Smooth muscle cell of the pulmonary artery (primary cell): ENCODE data around the gene PLAA. TPM values are rescaled to one million over a fixed set of nuclear protein-coding genes. Genes with fewer than 3 reads are reported as not detected.

Source experiments
- total RNA-seq: library from RNA; depleted of rRNA; stranded (reverse); fragments of >200 nt; gene quantifications from 2 replicates; pipeline ENCODE4 v1.2.3, GENCODE V29; 2014

Gene PLAA
- 45.4 and 47.8 TPM in 2 replicates for total RNA-seq

DNA sequence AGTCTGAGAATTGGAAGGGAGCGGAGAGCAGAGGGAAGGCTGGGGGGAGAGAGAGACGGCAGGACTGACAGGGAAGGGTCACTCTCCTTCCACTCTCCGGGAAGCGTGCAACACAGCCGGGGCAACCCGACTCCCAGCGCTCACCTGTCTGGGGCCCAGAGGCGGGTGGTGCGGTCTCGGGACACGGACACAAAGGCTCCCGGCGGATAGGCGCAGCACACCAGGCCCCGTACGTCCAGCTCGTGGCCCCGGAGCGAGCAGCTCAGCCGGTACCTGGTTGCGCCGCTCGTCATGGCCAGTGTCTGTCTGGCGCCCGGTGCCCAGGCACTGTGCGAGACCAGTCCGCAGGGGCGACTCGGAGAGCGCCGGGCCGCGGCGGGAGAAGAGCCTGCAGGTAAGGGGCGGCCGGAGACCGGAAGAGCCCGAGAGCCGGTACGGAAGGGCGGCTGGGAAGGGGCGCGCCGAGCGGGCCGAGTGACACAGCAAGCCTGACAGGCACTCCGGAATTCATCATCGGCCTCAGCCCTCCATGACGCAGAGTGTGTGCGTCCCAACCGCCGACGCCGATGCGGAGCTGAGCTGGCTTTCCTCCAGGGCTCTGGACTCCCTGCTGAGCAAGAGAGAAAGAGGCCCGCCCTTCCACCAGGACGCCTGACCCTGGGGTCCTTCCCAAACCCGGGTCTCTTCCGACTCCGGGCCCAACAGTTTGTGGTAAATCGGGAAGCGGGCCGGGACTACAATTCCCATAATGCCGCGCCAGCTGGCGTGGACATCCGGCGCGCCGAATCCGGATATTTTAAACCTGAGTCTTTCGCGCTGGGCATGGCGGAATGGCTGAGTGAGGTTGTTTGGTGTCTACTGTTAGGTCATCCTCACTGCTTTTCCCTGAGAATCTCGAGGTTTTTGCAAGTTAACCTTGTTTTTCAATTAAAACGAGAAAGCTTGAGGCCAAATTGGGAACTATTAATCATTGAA lies at the start of gene PLAA:
PLAA (minus strand) TSS at position 490 of the 975 bp plus-strand sequence; CDS start at position 293, 197 bp downstream.

DNA sequence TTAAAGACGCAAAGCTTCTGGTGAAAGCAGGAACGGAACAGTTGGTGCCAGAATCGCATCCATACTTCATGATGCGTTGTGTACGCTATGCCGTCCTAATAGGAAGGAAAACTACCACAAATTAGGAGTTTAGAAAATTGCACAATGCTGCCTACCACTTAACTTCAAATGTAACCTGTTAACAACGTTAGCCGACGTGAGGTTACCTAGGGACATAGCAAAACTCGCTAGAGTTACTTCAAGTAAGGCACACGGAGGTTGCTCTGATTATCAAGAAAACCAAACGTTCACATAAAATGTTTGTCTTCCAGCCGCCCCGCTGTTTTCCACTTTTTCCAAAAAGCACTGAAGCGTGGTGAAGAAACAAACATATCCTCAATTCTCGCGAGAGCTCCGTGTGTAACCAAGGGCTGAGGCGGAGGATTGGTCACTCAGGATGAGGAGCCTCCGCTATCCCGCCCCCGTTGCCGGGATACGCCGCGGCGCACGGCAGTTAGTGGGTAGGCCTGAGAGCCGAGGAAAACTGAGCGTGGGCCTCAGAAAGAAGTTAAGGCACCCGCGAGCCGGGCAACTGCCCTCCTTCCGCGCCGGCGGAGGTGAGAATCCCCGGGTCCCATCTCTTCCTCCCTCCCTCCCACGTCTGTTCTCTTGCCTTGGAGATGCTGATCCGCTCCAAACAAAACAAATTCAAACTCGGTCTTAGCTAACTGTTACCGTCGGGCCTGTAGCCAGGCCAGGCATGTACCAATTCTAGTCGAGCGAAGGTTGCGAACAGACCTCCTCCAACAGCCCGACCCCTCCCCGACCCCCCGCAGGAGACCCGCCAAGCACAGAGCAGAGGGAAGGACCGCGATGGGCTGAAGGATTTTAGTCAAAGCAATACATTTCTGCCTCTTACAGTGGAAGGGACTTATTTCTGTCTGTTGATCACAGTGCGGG lies 9.1 kb upstream of the PLAA start, which contains the start of gene IFT74:
IFT74 (plus strand) TSS at position 492 of the 939 bp plus-strand sequence. CDS start 5,556 bp downstream, outside the sequence.

DNA sequence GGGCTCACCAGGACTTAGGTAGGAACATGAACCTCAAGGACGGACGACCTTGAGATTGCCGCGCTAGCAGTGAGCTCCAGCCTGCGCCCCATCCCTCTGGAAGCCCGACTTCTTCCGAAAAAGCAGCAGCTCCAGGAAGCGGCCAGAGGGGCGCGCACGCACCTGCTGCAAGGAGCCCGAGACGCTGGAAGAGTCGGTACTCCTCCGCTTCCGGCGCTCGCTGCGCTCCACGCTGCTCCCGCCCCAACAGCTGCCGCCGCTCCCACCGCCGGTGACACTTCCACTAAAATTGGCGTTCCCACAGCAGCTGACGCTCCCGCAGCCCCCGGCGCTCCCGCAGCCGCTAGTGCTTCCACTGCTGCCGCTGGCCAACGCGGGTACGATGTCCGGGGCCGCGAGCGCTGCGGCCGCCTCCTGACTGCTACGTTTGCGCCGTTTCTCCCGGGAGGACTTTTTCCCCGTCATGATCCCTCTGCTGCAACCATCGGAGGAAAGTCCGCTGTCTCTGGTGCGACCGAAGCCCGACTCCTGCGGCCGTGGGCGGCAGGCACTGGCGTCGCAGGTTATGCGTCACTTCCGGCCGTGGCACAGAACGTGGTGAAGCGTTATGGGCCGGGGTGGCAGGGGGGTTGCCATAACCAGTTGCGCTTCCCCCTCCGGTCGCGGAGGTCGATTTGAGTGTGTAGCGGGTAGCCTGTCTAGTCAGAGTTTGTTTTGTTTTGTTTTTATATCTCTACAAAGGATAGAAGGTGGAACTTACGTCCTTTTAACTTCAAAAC lies 54.6 kb downstream of the PLAA start, which contains the start of gene CAAP1:
CAAP1 (minus strand) TSS at position 552 of the 779 bp plus-strand sequence; CDS start at position 465, 87 bp downstream.

Other genes with a start within 250 kb of the PLAA start
- gene CAAP1, start 54.4 kb downstream of the PLAA start, total RNA-seq, result 16.9 and 17.4 TPM in 2 replicates
- 9.4 and 12.1 TPM in 2 replicates for gene IFT74, start 9.2 kb upstream of the PLAA start, total RNA-seq
- gene LRRC19, start 58.4 kb upstream of the PLAA start, total RNA-seq, result not detected in 2 replicates
- gene TEK, start 162.0 kb upstream of the PLAA start, total RNA-seq, result 3.4 and 15.5 TPM in 2 replicates